Activated naive CD4-positive, alpha-beta T cell treated with anti-CD3 and anti-CD28 coated beads, Interleukin-2, amount 50 U/mL, for 16 hours (primary cell): ENCODE data around the gene HMX1.

Experiments used
- DNase-seq: peaks from one replicate; pipeline ENCODE4 v3.0.0-alpha.2; 2020

Gene HMX1

GRCh38 chr4:8838961-8839431, 32.6 kb downstream of the HMX1 start:
- no peak for DNase-seq

GRCh38 chr4:8838296-8838960, 33.2 kb downstream of the HMX1 start:
- no peak for DNase-seq

GRCh38 chr4:8837181-8837841, 34.3 kb downstream of the HMX1 start:
- no peak for DNase-seq

- no peak for DNase-seq
These were observed 34.9 kb downstream of the HMX1 start for GRCh38 chr4:8836664-8837171.

GRCh38 chr4:8835521-8836365, 35.9 kb downstream of the HMX1 start:
- no peak for DNase-seq

GRCh38 chr4:8834681-8835220, 36.9 kb downstream of the HMX1 start:
- no peak for DNase-seq

GRCh38 chr4:8832113-8832915, 39.3 kb downstream of the HMX1 start:
- no peak for DNase-seq

- DNase-seq: no peak
These were observed 40.2 kb downstream of the HMX1 start for GRCh38 chr4:8831221-8832112.

- no peak for DNase-seq
These were observed 40.9 kb downstream of the HMX1 start for GRCh38 chr4:8830611-8831200.

GRCh38 chr4:8830056-8830455, 41.6 kb downstream of the HMX1 start:
- DNase-seq: no peak

GRCh38 chr4:8829584-8829983, 42.1 kb downstream of the HMX1 start:
- DNase-seq: no peak

GRCh38 chr4:8828869-8829268, 42.8 kb downstream of the HMX1 start:
- no peak for DNase-seq

- no peak for DNase-seq
These were observed 50.3 kb downstream of the HMX1 start for GRCh38 chr4:8821151-8821950.

- DNase-seq: no peak
These were observed 51.2 kb downstream of the HMX1 start for GRCh38 chr4:8820178-8821102.

- no peak for DNase-seq
These were observed 52.0 kb downstream of the HMX1 start for GRCh38 chr4:8819473-8820177.

- DNase-seq: no peak
These were observed 52.6 kb downstream of the HMX1 start for GRCh38 chr4:8819019-8819418.

GRCh38 chr4:8818063-8818881, 53.4 kb downstream of the HMX1 start:
- DNase-seq: no peak

GRCh38 chr4:8817813-8818062, 53.9 kb downstream of the HMX1 start:
- no peak for DNase-seq
